ENCODE data around the gene HCRT.
"Not testable (repeated sequence)": the region's sequence is repeated elsewhere in the genome, so short reads cannot be mapped to it uniquely, and the experiment has no call there.

HCRT gene

GRCh38 chr17:42197564-42198156, 12.4 kb upstream of the HCRT start:
- DNase-seq: no peak

- DNase-seq: peak; percentile 57
Measured at GRCh38 chr17:42193969-42194899, 9.0 kb upstream of the HCRT start, which contains the start of gene GHDC. TSS of gene GHDC (minus strand) at chr17:42194494. CDS start at chr17:42193581, 913 bp downstream.

- no peak for DNase-seq
Measured at GRCh38 chr17:42193216-42193968, 8.1 kb upstream of the HCRT start.

- DNase-seq: no peak
Measured at GRCh38 chr17:42192189-42193126, 7.2 kb upstream of the HCRT start.

GRCh38 chr17:42191275-42191608, 6.0 kb upstream of the HCRT start:
- DNase-seq: no peak

GRCh38 chr17:42190491-42191274, 5.4 kb upstream of the HCRT start:
- no peak for DNase-seq

- no peak for DNase-seq
Measured at GRCh38 chr17:42189651-42189965, 4.4 kb upstream of the HCRT start.

GRCh38 chr17:42188749-42189650, 3.7 kb upstream of the HCRT start:
- no peak for DNase-seq

GRCh38 chr17:42187833-42188232, 2.6 kb upstream of the HCRT start:
- no peak for DNase-seq

- not testable (repeated sequence) for DNase-seq
Measured at GRCh38 chr17:42186191-42186590, 939 bp upstream of the HCRT start.

- DNase-seq: no peak
Measured at GRCh38 chr17:42185621-42185930, 324 bp upstream of the HCRT start.

GRCh38 chr17:42183741-42184711, 1.2 kb downstream of the HCRT start:
- DNase-seq: peak; percentile 12

GRCh38 chr17:42182927-42183734, 2.1 kb downstream of the HCRT start:
- no peak for DNase-seq

- no peak for DNase-seq
Measured at GRCh38 chr17:42181851-42182207, 3.4 kb downstream of the HCRT start.

GRCh38 chr17:42180922-42181850, 4.1 kb downstream of the HCRT start, which contains the start of gene KCNH4:
TSS of gene KCNH4 (minus strand) at chr17:42181142. CDS start at chr17:42180945, 197 bp downstream.
- peak; percentile 37 for DNase-seq

GRCh38 chr17:42180411-42180921, 4.8 kb downstream of the HCRT start:
- no peak for DNase-seq

GRCh38 chr17:42179911-42180410, 5.3 kb downstream of the HCRT start:
- DNase-seq: no peak

All from NCI-H2029 treated with DMSO at 0.1 percent for 48 hours (cell line).